SU-DHL-6 (cell line): ENCODE measurements around the gene PRDM5.

ENCODE experiments used
- CTCF ChIP-seq: fragments of 200-600 bp; sonication (generic); IDR thresholded peaks from one replicate; pipeline ENCODE4 v1.5.1; 2017; ENCODE audit warnings: antibody characterized with exemption, mild to moderate bottlenecking, low read length, moderate library complexity; ENCODE audit not compliant: insufficient read depth, poor library complexity, severe bottlenecking
- EZH2phosphoT487 ChIP-seq: fragments of 200-600 bp; sonication (generic), shearing (Covaris generic); conservative IDR thresholded peaks from 2 replicates; pipeline ENCODE4 v1.6.1; 2018; ENCODE audit warnings: mild to moderate bottlenecking, antibody characterized with exemption, low read length, moderate library complexity, mixed read lengths

- TF ChIP-seq CTCF (no peak), EZH2phosphoT487 (no peak)
Measured at GRCh38 chr4:120826853-120827252, 95.7 kb downstream of the PRDM5 start.
